22Rv1 (cell line): ENCODE data around the gene ACAP3.

Source experiments
- H3K27ac ChIP-seq: fragments of 450-650 bp; 2 replicates; pipeline ENCODE4 v1.5.1; 2017
- ZFX ChIP-seq: fragments of 450-650 bp; IDR thresholded peaks from 2 replicates; pipeline ENCODE4 v1.6.1; 2017; ENCODE audit warnings: antibody characterized with exemption, borderline replicate concordance
- TF ChIP-seq, protein P1 (sequence below): fragments of 450-650 bp; IDR thresholded peaks from 2 replicates; pipeline ENCODE4 v1.5.1; 2017; ENCODE audit warnings: mild to moderate bottlenecking

Gene ACAP3

DNA sequence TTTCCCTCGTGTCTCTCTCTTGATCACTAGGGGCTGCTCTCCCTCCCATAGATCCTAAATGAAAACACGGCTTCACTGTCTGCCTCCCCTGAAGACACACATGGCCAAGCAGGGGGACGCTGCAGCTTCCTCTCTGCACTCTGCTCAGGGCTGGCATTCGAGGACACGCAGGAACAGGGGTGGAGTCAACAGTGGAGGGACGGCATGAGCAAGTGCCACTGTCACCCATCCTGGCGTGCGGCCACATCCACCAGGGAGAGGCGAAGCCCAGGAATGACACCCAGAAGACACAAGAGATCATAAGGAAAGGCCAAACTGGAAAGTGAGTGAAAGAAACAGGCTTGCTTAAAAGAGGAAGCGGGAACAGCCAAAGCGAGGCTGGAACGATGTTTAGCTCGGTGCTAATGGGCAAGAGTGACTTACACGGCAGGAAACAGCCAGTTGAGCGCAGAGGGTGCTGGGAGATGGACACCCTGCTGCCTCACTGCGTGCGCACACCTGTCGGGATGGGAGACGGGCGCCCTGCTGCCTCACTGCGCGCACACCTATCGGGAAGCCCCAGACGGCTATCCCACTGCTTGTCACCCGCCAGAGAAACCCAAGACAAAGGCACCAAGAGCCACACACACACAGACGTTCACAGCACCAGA, 47.7 kb downstream of the ACAP3 start:
- no peak overlapping the region for H3K27ac ChIP-seq

DNA sequence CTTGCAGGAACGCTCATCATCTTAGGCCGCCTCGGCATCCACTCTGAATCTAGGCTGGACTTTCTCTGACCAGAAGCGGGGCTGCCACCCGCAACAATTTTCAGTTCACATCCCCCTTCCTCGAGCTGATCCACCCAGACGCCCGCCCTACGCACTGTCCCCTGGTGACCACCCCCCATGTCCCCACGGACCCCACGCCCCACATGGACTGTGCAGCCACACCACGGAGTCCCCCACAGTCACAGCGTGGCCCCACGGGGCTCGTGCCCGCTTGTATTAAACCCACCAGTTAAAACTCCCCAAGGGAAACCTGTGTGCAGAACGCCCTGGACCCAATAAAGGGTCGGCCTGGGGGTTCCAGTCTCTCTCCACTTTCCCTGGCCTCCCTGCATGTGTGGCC, 48.2 kb downstream of the ACAP3 start:
- TF ChIP-seq, protein P1, sequence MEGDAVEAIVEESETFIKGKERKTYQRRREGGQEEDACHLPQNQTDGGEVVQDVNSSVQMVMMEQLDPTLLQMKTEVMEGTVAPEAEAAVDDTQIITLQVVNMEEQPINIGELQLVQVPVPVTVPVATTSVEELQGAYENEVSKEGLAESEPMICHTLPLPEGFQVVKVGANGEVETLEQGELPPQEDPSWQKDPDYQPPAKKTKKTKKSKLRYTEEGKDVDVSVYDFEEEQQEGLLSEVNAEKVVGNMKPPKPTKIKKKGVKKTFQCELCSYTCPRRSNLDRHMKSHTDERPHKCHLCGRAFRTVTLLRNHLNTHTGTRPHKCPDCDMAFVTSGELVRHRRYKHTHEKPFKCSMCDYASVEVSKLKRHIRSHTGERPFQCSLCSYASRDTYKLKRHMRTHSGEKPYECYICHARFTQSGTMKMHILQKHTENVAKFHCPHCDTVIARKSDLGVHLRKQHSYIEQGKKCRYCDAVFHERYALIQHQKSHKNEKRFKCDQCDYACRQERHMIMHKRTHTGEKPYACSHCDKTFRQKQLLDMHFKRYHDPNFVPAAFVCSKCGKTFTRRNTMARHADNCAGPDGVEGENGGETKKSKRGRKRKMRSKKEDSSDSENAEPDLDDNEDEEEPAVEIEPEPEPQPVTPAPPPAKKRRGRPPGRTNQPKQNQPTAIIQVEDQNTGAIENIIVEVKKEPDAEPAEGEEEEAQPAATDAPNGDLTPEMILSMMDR = no peak
- no peak for TF ChIP-seq ZFX
- no peak overlapping the region for H3K27ac ChIP-seq

More for the DNA sequence above, 47.7 kb downstream of the ACAP3 start:
- TF ChIP-seq, protein P1 = no peak
- TF ChIP-seq ZFX = no peak

DNA sequence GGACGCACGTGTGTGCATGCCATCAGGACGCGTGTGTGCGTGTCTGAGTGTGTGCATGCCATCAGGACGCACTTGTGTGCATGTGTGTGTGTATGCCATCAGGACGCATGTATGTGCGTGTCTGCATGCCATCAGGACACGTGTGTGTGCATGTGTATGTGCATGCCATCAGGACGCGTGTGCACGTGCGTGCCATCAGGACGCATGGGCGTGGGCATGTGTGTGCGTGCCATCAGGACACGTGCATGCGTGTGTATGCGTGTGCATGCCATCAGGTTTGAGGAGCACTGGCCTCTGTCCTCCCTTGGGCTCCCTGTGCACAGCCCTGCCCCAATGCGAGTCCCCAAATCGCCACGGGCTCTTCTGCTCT, 48.6 kb downstream of the ACAP3 start:
- no peak for TF ChIP-seq ZFX
- TF ChIP-seq, protein P1 = no peak
- no peak overlapping the region for H3K27ac ChIP-seq

DNA sequence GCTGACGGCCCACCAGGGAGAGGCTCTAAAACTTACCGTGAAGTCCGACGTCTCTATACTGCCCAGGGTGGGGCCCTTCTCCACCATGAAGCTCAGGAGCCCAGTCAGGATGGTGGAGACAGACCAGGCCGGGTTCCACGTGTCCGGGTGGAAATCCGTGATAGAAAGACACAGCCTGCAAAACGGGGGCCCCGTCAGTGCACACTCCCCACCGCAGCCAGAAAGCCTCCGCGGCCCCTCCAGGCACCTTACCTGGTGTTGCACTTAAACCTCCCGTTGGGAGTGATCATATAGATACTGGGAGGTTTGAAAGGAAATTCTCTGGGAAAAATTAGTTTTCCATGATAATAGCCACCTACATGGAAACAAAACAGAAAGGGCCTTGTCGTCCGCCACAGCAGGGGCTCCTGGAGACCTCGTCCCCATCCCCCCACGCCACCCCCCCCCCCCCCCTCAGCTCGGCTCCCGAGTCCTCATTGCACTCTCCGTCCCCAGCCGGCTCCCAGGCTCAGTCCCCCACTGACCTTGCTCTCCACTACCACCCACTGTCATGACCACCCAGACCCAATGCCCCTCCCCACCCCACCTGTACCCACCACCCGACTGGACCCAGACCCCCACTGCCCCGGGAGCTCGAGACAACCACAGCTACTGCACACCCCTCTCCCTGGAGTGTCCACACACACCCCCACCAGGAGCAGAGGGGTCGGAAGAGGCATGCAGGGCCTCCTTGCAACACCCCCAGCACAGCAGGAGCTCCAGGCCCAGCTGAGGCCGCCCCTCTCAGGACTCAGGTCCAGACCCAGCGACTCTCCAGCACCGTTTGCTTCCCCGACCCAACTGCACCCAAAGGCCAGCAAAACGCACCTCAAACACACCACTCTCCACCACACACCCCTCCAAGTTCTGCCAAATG, 50.5 kb downstream of the ACAP3 start:
- TF ChIP-seq, protein P1 = no peak
- TF ChIP-seq ZFX = no peak
- H3K27ac ChIP-seq = no peak overlapping the region

DNA sequence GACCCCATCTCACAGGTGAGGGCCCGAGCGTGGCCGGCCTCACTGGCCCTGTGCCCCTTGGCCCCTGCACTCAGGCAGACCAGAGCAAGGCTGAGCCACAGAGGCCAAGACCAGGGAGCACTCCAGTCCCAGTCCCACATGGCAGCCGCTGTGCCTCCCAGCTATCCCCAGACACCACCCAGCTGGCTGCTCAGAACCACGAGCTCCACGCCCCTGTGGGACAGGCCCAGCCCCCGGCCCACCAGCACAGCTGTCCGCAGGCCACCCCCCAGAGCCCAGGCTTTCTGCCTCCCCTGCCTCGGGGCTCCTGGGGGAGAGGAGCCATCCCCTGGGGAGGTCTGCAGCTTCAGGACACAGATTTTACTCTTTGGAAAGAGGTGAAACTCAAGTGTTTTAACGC, 52.1 kb downstream of the ACAP3 start:
- H3K27ac ChIP-seq = no peak overlapping the region
- no peak for TF ChIP-seq ZFX
- TF ChIP-seq, protein P1 = no peak

DNA sequence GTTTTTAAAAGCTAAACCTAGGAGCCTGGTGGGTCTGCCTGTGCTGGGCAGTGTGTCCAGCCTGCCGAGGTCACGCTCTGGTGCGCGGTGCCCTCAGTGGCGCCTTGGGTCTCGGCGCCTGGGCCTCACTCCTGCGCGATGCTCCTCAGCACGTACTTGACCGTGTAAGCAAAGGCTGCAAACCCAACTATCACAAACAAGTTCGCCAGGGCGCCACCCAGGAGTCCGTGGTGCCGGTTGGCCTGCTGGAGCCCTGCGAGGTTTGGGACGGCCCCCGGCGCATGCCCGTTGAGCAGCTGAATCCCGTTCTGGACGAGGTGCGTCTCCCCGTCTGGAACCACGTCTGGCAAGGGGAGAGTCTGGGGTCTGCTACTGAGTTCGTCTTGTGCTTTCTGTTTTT, 52.7 kb downstream of the ACAP3 start:
- H3K27ac ChIP-seq = no peak overlapping the region
- TF ChIP-seq ZFX = no peak
- TF ChIP-seq, protein P1 = no peak

DNA sequence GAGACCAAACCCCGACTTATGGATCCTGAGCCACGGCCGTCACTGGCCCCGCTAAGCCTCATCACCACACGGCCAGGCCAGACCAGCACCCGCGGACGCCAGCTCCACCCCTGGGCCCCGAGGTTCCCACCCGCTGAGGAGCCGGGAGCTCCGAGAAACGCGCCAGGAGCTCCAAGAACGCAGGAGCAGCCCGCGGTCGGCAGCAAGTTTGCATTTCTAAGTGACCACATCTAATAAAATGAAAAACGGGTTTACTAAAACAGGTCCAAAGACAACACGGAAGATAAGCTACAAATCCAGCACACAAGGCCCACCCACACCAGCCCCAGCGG, 53.1 kb downstream of the ACAP3 start:
- TF ChIP-seq, protein P1 = no peak
- no peak for TF ChIP-seq ZFX
- no peak overlapping the region for H3K27ac ChIP-seq
